SHP77 (cell line): ENCODE results near the gene PRRT1.
"Not testable (repeated sequence)": the region's sequence is repeated elsewhere in the genome, so short reads cannot be mapped to it uniquely, and the experiment has no call there.

Experiments
- DNase-seq, 2 experiments: peaks; one replicate each; lab custom pipeline; 2025; lab: John Stamatoyannopoulos, UW

Gene PRRT1

GRCh38 chr6:32151181-32151862 is 417 bp downstream of the PRRT1 start:
- no peak for DNase-seq

GRCh38 chr6:32149932-32150870 is 1.5 kb downstream of the PRRT1 start:
- DNase-seq = no peak

GRCh38 chr6:32149092-32149755 is 2.5 kb downstream of the PRRT1 start:
- DNase-seq = no peak

DNA sequence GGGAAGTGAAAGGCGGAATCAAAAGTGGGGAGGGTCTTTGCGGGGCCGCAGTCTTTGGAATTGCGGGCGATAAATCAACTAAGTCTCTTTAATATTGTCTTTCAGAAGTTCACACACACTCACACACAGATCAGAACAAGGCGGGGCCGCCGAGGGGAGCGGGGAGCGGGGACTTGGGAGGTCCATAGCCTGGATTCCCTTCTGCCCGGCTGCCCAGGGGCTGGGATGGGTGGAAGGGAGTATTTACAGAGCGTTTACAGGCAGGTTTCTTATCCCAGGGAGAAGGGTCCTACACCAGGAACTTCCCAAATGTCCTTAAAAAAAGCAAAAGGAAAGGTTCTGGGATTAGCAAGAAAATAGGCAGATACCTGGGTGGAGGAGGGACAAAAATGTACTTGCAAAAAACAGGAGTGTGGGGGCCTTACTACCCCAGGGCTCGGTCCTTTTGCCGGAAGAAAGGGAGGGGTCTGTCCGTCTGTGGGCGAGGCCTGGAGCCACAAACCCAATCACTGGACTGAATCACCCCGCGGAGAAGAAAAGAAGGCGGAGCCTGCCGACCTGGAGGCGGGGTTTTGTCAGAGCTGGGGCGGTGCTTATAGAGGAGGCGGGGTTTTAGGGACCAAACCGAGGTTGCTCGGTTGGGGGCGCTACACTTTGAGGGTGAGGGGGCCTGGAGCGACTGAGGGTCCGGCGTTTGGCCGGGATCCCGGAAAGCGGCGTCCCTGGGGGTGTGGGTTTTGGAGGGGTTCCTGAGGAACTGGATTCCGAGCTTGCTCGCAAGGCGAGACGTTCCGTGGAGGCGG is 3.2 kb downstream of the PRRT1 start:
- no peak for DNase-seq

DNA sequence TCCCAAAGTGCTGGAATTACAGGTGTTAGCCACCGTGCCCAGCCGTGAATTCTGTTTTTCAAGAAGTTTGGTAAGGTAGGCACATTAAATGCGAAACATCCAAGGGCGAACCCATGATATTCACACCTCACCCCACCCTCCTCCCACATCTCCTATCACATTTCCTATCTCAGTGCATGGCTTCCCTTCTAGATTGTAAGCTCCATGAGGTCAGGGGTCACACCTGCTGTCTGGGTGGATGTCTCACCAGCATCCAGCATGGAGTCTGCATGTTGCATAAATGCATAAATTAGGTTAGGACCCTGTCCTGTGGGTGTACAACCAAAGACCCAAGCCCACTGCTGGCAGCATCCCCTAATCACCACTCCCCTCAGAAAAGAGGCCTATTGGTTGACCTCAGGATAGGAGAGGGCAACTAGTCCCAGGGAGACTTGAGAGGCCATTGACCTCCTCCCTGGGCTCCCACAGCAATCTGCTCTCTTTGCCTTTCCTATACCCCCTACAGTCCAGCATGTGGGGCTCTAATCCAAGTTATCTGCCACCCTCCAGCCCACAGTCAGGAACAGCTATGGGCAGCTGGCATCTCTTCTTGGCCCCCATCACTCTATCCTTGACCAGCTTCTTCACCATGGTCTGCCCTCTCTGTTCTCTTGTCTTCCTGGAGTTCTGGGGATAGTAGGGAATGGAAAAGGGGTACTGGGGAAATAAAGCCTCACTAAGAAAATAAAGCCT is 4.2 kb downstream of the PRRT1 start:
- DNase-seq = no peak

- DNase-seq = no peak
Measured at GRCh38 chr6:32146687-32147086, 5.1 kb downstream of the PRRT1 start.

DNA sequence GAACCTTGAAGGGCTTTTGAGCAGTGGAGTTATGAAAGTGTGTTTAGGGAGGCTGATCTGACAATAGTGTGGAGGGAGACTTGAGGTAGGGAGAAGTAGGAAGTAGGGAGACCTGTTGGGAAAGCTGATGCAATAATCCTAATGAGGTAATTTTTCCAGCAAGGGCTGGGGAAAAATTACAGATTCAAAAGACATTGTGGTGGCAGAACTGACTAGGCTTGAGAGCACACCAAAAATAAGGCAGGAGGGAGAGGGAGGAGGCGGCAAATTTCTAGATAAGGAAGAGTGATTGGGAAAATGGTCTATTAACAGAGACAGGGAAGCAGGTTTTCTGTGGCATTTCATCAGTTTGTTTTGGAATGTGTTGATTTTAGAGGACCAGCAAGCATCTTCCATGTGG is 5.5 kb downstream of the PRRT1 start:
- DNase-seq = no peak

- DNase-seq = not testable (repeated sequence)
Measured at GRCh38 chr6:32144238-32144637, 7.5 kb downstream of the PRRT1 start.

DNA sequence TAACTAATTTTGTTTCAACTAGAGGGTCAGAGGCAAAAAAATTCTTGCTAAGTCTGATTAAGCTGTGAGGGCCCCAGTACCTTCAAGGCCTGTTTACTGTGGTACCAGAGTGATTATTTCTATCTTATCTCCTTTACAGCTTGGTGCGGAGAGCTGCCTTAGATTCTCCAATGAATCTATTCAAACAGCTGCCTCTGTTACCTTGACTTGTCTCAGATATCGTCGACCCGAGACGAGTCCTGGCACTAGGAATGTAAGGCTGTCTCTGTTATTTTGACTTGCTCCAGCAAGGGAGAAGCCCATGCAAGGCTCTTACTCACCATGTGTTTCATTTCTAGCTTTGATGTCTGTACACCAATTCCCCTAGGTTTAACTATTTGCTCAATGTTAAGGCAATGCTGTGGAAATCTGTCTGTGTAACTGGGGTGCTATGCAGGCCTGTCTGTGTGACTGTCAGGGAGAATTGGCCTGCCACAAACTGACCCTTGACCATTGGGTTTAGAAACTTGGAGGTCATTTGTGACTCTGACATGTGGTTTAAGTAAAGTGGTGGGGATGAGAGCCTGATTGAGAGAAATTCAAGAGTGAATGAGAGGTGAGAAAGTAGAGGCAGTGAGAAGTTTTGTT is 11.2 kb downstream of the PRRT1 start:
- DNase-seq = no peak

DNA sequence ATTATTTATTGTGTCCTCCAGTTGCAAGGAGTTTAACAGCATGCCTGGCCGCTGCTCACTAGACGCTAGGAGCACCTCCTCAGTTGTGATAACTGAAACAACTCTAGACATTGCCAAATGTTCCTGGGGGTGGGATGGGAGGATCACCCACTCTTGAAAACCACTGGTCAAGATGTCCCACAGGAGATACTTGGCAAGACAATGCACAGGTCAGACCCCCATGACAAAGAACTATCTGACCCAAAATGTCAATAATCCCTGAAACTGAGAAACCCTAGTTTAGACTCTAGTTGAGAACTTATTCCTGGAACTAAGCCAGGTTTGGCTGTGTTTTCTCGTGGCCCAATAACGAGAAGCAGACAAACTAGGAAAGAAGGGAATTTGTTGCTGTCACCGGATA is 12.1 kb downstream of the PRRT1 start:
- DNase-seq = no peak

GRCh38 chr6:32137454-32137853 is 14.3 kb downstream of the PRRT1 start:
- no peak for DNase-seq

DNA sequence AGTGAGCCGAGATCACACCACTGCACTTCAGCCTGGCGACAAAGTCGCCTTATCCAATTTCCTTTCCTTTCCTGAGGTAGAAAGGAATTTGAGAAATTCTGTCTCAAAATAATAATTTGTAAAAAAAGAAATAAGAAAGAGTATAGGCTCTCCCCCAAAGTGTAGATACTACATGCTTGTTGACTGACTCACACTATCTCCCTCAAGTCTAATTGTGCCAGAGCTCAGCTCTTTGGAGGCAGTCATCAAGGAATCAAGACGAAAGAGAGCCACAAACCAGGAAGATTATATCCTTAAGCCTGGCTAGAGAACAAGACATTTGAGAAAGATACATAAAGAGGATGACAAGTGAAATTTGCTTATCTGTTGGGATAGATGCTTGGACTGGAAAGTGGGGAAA is 18.0 kb downstream of the PRRT1 start:
- no peak for DNase-seq

GRCh38 chr6:32132110-32132509 is 19.6 kb downstream of the PRRT1 start:
- no peak for DNase-seq

DNA sequence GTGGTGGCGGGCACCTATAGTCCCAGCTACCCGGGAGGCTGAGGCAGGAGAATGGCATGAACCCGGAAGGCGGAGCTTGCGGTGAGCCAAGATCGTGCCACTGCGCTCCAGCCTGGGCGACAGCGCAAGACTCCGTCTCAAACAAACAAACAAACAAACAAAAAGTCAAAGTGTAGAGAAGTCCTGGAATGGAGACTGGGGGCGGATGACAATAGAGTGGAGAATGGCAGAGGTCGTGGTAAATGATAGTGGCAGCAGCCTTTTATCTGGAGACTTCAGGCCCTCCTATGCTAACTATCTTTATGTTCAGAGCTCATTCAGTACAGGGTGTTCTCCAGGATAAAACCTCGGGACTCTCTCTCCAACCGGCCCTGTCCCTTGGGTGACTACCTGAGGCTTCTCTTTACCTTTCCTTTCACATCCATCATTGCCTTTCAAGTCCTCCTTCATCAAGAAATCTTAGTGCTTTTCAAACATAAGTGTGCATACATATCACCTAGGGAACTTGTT is 20.2 kb downstream of the PRRT1 start:
- no peak for DNase-seq

GRCh38 chr6:32129297-32130088 is 22.2 kb downstream of the PRRT1 start:
- no peak for DNase-seq

DNA sequence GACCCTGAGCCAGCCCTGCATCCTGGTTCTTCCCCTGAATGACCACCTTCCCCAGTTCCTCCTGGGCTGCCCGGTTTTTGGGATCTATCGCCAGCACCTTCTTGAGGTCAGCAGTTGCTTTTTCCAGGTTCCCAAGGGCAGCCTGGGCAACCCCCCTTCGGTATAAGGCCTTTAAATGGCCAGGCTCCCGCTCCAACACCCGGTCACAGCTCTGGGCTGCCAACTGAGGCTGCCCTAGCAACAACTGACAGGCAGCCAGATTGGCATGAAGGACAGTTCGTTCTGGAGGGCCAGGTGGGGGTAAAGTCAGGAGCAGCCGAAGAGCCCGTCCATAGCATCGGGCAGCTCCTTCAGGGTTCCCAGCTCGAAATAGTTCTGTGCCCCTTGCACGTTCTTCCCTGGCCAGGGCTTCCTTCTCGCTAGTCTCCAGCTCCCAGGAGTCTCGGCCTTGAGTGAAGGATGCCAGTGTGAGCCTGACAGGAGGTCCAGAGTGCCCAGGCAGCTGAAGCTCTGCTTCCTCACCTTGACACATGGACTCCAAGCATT is 22.9 kb downstream of the PRRT1 start:
- no peak for DNase-seq

DNA sequence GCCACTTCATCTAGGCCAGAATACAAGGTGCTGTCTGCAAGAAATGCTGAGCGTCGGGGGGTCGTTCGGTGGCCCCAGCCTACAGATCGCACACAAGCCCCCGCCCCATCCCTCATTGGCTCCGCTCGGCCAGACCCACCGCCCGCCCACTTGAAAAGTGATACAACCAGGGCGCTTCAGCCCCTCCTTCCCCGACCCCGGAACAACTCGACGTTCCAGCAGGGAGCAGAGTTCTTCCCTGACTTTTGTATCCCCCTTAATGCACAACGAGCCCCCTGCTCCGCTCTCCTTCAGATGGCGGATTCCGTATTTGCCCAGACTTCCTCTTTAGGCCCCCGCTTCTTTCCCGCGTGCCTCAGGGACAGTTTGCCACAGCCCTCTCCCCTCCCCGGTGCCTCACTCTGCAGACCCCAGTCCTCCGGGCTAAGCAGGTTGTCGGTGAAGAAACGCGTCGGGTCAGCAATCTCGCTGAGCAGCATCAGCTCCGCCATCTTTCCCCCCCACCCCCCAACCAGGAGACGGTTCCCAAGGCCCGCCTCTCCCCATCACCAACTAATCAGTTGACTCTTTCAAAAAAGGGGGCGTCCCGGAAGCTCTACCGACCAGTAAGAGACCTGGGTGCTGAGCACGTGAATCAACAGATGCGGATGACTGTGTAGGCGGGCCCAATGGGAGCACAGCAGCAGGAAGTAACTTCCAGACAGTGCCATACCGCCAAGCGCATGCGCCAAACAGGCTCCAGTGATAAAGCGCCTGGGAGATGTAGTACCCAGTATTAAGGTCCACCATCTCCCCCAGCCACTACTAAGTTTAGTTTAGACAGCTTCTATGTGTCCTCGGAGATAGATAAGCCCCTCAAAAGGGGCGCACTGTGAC is 23.8 kb downstream of the PRRT1 start, which contains the start of gene ATF6B:
TSS of gene ATF6B (minus strand) at position 530 of the 876 bp plus-strand sequence. CDS start at position 491, 39 bp downstream.
- peak; percentile 98 to 99 for DNase-seq

DNA sequence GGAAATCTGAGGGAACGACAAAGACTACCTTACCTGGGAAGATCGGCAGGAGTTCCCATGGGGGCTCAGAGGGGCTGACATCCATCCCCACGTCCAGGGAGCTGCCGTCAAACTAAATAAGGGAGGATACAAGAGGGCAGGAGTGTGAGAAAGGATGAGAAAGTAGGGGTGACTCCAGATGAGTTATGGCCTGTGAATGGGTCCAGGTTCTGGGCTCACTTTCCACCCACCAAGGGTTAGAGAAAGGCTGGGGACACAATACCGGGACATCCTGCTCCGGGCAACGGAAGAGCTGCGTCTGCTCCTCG is 24.4 kb downstream of the PRRT1 start:
- no peak for DNase-seq
